GM18951 (cell line): Measurements from ENCODE around the gene NLRP11.

Source experiments
- POLR2A ChIP-seq: IDR thresholded peaks from 4 replicates; pipeline ENCODE4 v1.6.1; 2011; ENCODE audit warnings: mild to moderate bottlenecking; ENCODE audit not compliant: insufficient read length, insufficient read depth; ENCODE audit errors: extremely low read depth
- in situ Hi-C: fragments of 300-500 bp; cut with MboI; formaldehyde crosslinking; loops from one replicate; pipeline ENCODE4 v1.12.0; 2022; ENCODE audit warnings: low sequenced_read_pairs, mixed read lengths, inconsistent platforms; ENCODE audit not compliant: unreplicated experiment

NLRP11 gene

DNA sequence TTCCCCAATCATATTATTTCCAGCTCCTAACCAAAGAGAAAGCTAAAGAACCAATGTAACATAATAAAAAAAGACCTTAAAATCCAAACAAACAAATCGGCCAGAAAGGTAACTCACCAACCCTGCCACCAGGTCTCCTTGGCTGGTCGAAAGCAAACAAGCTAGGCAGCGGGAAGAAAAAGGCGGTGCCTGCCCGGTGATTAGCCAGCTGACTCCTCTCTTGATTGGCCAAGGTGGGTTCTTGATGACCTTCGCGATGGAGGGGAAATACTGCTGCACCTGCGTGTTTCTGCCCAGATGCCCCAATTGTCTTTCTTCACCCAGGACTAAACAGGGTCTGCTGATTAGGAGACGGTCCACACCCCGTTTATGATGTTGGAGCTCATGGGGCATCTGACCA, at the start of gene NLRP11:
TSS of gene NLRP11 (minus strand) at position 154 of the 400 bp plus-strand sequence. CDS start 13,825 bp downstream, outside the sequence.
- no peak for TF ChIP-seq POLR2A
- in situ Hi-C loops = no loop called here

DNA sequence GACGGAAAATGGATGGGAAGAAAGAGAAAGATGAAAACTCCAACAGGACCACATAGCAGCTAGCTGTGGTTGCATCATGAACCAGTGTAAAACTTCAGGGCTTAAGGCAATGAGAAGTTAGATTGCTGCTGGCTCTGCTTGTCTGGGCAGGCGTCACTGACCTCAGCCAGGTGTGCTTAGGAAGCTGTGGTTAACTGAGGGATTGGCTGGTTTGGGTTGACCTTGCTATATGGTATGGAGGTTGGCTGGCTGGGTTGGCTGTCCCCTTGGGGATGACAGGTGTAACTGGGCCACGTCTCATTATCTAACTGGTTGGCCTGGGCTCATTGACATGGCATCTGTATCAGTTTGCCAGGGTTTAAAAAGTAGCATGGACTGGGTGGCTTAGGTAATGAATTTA, 45.4 kb upstream of the NLRP11 start:
- TF ChIP-seq POLR2A = no peak
- in situ Hi-C loops = no loop called here

DNA sequence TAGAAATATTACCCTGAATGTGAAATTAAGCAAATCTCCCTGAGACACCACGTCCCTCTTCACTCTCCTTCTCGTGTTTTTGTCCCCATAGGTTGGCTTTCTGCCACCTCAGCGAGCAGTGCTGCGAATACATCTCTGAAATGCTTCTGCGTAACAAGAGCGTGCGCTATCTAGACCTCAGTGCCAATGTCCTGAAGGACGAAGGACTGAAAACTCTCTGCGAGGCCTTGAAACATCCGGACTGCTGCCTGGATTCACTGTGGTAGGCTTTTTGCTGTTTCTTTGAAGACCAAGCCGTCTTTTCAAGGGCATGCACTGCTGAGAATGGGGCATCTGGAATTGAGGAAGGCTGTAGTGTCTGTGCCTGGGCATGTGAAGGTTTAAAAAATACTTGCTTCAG, 38.9 kb upstream of the NLRP11 start:
- in situ Hi-C loops = no loop called here
- TF ChIP-seq POLR2A = no peak

DNA sequence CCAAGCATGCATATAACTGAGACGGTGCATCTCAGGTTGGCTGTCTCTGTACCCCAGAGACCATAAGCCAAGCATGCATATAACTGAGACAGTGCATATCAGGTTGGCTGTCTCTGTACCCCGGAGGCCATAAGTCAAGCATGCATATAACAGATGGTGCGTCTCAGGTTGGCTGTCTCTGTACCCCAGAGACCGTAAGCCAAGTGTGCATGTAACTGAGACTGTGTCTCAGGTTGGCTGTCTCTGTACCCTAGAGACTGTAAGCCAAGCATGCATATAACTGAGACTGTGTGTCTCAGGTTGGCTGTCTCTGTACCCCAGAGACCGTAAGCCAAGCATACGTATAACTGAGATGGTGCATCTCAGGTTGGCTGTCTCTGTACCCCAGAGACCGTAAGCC, 35.3 kb upstream of the NLRP11 start:
- in situ Hi-C loops = no loop called here
- no peak for TF ChIP-seq POLR2A

DNA sequence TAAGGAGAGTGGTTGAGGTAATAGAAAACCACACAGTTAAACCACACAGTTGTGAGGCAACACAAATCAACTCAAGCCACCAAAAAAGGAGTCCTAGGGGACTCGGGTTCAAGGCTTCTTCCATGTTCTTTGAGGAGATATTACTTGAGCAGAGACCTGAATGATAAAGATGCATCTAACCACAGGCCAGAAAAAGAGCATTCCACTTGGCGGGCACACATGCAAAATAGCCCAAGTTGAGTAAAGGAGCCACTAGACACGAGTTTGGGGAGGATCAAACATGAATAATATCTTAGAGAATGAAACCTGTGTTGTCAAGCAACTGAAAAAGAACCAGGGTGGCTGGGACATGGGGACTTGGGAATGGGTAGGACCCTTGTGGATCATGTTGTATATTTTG, 34.7 kb upstream of the NLRP11 start:
- in situ Hi-C loops = no loop called here
- TF ChIP-seq POLR2A = no peak

DNA sequence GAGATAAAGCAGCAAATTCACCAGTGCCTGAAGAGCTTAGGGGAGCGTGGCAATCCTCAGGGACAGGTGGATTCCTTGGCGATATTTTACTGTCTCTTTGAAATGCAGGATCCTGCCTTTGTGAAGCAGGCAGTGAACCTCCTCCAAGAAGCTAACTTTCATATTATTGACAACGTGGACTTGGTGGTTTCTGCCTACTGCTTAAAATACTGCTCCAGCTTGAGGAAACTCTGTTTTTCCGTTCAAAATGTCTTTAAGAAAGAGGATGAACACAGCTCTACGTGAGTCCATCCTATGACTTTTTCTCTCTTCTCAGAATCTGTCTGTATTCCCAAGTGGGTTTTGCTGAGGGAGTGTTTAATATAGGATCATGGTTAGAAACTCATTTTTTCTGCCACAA, 27.2 kb upstream of the NLRP11 start:
- no peak for TF ChIP-seq POLR2A
- in situ Hi-C loops = no loop called here

DNA sequence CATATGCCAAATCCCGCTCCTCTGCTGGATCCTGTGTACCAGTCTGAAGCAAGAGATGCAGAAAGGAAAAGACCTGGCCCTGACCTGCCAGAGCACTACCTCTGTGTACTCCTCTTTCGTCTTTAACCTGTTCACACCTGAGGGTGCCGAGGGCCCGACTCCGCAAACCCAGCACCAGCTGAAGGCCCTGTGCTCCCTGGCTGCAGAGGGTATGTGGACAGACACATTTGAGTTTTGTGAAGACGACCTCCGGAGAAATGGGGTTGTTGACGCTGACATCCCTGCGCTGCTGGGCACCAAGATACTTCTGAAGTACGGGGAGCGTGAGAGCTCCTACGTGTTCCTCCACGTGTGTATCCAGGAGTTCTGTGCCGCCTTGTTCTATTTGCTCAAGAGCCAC, 26.6 kb upstream of the NLRP11 start:
- in situ Hi-C loops = no loop called here
- TF ChIP-seq POLR2A = no peak

DNA sequence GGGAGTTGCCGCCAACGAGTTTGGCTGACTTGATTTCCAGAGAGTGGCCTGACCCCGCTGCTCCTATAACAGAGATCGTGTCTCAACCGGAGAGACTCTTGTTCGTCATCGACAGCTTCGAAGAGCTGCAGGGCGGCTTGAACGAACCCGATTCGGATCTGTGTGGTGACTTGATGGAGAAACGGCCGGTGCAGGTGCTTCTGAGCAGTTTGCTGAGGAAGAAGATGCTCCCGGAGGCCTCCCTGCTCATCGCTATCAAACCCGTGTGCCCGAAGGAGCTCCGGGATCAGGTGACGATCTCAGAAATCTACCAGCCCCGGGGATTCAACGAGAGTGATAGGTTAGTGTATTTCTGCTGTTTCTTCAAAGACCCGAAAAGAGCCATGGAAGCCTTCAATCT, 26.2 kb upstream of the NLRP11 start:
- TF ChIP-seq POLR2A = no peak
- in situ Hi-C loops = no loop called here

DNA sequence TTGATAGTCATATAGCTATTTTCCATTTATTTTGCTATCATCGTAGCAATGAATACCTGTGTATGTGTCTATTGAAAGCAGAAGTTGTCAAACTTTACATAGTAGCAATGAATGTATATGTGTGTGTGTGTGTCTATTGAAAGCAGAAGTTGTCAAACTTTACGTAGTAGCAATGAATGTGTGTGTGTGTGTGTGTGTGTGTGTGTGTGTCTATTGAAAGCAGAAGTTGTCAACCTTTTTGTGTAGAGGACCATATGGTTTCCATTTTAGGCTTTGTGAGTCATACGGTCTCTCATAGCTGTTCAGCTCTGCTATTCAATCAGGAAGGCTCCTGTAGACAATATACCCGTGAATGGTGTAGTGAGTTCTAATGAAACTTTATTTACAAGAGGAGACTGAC, 25.4 kb upstream of the NLRP11 start:
- in situ Hi-C loops = no loop called here
- TF ChIP-seq POLR2A = no peak

DNA sequence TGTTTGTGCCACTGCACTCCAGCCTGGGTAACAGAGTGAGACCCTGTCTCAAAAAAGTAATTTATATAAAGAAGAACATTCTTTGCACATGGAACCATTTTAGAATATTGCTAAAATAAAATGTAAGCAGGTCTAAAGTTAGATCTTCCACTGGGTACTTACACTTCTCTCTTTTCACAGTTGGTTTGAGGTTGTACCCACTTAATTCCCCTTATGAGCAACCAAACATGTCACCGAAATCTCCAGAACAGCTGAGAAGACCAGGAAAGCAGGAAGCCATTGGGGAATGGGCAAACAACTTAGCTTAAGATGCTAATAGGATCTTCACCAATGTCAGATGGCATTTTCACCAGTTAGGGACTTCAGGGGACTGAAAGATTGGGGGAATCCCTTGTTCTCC, 23.4 kb upstream of the NLRP11 start:
- in situ Hi-C loops = no loop called here
- no peak for TF ChIP-seq POLR2A

DNA sequence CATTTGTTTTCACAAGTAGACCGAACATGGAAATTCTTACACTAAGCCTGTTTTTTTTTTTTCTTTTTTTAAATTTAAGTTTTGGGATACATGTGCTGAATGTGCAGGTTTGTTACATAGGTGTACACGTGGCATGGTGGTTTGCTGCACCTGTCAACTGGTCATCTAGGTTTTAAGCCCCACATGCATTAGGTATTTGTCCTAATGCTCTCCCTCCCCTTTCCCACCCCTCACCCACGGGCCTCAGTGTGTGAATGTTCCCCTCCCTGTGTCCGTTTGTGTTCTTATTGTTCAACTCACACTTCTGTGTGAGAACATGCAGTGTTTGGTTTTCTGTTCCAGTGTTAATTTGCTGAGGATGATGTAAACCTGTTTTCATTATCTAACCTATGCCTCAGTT, 7.1 kb upstream of the NLRP11 start:
- in situ Hi-C loops = no loop called here
- no peak for TF ChIP-seq POLR2A

DNA sequence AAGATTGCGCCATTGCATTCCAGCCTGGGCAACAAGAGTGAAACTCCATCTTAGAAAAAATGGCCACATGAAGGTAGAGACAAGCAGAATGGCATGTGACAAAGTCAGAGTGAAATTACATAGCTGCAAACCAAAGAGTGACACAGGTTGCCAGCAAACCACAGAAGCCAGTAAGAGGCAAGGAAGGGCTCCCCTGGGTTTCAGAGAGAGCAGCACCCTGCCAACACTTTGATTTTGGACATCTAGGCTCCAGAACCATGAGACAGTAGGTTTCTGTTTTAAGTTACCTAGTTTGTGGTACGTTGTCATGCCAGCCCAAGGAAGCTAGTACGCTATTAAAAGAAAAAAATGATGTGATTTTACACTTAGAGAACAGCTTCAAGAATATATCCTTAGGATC, 6.5 kb upstream of the NLRP11 start:
- TF ChIP-seq POLR2A = no peak
- in situ Hi-C loops = no loop called here

DNA sequence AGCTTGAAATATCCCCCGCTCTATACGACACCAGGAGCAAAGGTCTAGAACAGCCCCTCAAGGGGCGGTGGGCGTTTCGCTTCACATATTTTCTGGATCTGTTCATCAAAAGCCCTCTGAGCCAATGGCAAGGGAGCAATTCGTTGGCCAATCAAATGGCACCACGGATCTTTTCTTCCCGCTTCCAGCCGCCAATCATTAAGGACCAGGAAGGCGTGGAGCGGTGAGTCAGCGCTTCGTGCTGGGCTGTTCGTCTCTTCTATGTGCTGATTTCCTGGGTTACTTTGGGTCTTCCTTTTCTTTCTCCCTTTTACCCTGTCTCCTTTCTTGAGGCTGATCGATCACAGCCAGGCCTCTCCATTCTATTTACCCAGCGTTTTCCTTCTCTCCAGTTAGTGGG, 4.5 kb upstream of the NLRP11 start, which contains the start of gene NLRP4:
TSS of gene NLRP4 (plus strand) at position 201 of the 400 bp plus-strand sequence. CDS start 15,541 bp downstream, outside the sequence.
- TF ChIP-seq POLR2A = no peak
- in situ Hi-C loops = no loop called here

DNA sequence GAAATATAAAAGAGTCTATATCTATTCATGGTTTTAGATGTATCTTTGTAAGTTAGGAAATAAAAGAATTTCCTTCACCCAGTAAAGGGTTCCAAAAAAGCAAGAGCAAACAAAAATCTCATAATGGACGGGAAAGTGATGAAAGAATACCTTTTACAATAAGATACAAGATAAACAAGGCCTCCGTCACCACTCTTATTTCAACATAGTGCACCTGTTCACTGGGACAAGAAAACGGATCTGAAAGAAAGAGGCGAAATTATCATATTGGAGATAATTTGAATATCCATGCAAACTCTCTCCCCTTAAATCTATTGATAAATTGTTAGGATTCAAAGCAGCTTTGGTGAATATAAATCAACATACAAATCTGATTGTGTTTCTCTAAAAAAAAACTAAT, 877 bp upstream of the NLRP11 start:
- no peak for TF ChIP-seq POLR2A
- in situ Hi-C loops = no loop called here

DNA sequence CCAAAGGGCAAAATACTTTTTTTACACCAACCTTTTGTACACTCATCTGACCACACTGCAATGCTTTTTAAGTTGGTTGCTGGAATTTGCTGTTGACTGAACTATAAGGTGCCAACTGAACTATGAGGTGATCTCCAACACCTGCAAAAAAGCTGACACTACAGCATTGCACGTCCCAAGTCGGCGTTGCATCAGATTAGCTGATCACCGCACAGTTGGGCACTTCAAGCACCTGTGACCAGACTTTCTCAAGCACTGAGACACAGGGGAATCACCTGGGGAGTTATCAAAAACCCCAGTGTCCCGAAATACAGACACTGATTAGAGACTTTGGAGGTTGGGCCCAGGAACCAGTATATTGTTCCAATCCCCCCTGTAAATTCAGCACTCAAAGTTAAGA, 1.1 kb downstream of the NLRP11 start:
- no peak for TF ChIP-seq POLR2A
- in situ Hi-C loops = no loop called here

DNA sequence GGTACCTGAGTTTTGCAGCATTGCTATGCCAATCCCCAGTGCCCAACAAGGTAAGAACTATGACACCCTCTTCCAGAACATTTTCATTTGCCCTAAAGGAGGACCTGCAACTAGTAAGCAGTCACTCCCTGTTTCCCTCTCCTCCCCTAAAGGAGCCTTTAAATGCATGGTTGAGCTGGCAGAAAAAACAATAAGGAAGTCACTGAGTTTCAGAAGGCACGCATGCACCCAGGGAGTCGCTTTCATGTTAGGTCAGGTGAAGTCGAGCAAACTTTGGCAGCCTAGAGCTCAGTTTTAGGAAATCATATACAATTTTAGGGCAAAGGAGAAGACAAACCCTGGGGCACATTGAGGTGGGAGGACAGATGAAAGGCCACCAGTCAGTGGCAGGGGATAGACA, 11.8 kb downstream of the NLRP11 start:
- TF ChIP-seq POLR2A = no peak
- in situ Hi-C loops = no loop called here

DNA sequence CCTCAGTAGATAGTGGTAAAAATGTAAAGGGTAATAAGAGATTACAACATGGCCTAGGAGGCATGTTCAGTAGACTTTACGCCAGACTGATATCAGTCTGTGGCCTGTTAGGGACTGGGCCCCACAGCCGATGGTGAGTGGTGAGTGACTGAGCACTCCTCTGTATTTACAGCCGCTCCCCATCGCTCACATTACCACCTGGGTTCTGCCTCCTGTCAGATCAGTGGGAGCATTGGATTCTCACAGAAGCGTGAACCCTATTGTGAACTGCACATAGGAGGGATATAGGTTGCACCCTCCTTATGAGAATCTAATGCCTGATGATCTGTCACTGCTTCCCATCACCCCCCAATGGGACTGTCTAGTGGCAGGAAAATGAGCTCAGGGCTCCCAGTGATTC, 17.9 kb downstream of the NLRP11 start:
- in situ Hi-C loops = no loop called here

More for the DNA sequence above, 17.9 kb downstream of the NLRP11 start:
- TF ChIP-seq POLR2A = no peak
